Heart left ventricle (tissue), 13 donors: ENCODE measurements around the gene C5AR2.

Experiments
- POLR2A ChIP-seq, 2 donors: fragments of 450-650 bp; IDR thresholded peaks; one replicate each; pipeline ENCODE4 v1.6.1; 2017; ENCODE audit warnings: antibody characterized with exemption in 2 of 2, mild to moderate bottlenecking in 2 of 2, moderate library complexity in 2 of 2
- TF ChIP-seq, protein P1 (sequence below), 12 donors: fragments of 200-600 bp; sonication (generic) in 4 of 12; IDR thresholded peaks; one replicate each; pipeline versions ENCODE4 v1.5.0 to v1.8.0; 2018 to 2022; ENCODE audit warnings: antibody characterized with exemption in 12 of 12, mild to moderate bottlenecking in 5 of 12
- donor health status: ischemic (EF 13 %, LVEDD 7.1; RV severe dilation, severe dysfunction).
- donor health status: DM: no; HTN: yes; CAD: no.
- donor health status: DM: no; HTN: no; CAD: no.
- donor health status: ischemic (EF 25% LVEDD 6.9; RV normal size, moderate dysfunction).
- donor health status: ischemic (EF 25% LVEDD 5.7; RV mildly dilated, moderate dysfunction).
- donor health status: ischemic (EF 35%, LVEDD 5.7; RV mildly dilated, moderate dysfunction).
- donor health status: nonischemic (EF 11% LVEDD 7.7; RV severe dilation, severe dysfunction).
- donor health status: DM: yes; HTN: yes; CAD: no.
- donor health status: PGD.
- donor health status: ischemic (EF 29% LVEDD 5.4; RV normal size, mild dysfunction).
- donor health status: nonischemic (EF 23%, LVEDD 6.1; RV moderate dilation, normal function).

DNA sequence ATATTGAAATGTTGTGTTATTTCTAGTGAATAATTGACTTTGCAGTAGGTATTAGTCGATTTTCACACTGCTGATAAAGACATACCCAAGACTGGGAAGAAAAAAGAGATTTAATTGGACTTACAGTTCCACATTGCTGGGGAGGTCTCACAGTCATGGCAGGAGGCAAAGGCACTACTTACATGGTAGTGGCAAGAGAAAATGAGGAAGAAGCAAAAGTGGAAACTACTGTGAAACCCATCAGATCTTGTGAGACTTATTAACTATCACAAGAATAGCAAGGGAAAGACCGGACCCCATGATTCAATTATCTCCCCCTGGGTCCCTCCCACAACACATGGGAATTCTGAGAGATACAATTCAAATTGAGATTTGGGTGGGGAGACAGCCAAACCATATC is 9.9 kb upstream of the C5AR2 start:
- TF ChIP-seq, protein P1, sequence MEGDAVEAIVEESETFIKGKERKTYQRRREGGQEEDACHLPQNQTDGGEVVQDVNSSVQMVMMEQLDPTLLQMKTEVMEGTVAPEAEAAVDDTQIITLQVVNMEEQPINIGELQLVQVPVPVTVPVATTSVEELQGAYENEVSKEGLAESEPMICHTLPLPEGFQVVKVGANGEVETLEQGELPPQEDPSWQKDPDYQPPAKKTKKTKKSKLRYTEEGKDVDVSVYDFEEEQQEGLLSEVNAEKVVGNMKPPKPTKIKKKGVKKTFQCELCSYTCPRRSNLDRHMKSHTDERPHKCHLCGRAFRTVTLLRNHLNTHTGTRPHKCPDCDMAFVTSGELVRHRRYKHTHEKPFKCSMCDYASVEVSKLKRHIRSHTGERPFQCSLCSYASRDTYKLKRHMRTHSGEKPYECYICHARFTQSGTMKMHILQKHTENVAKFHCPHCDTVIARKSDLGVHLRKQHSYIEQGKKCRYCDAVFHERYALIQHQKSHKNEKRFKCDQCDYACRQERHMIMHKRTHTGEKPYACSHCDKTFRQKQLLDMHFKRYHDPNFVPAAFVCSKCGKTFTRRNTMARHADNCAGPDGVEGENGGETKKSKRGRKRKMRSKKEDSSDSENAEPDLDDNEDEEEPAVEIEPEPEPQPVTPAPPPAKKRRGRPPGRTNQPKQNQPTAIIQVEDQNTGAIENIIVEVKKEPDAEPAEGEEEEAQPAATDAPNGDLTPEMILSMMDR (IDR thresholded peaks at IDR 0.05) = no peak
- TF ChIP-seq POLR2A (IDR thresholded peaks at IDR 0.05) = no peak
